ENCODE data around the gene FAIM2. TPM values are rescaled to one million over a fixed set of nuclear protein-coding genes. Genes with fewer than 3 reads are reported as not detected.

Gene FAIM2
- total RNA-seq, 1 experiment from 2014 or later, result not detected

DNA sequence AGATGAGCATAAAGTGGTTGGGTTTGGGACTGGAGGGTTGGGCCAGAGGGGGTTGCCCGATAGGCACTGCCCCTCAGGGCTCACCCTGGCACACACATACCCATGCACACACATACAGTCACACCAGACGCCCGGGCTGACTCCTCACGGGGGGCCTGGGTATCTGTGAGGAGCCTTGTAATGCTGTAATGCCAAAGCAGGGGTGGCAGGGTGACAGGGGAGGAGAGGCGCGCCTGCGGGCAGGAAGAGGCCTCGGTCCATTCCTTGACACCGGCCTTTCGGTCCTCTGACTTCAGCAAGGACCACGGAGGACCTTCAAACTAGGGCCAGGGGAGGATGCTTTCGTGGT lies 375 bp downstream of the FAIM2 start:
- H3K4me1 ChIP-seq (replicated peaks), result no peaks in the 10 kb centered on the region
- H3K4me3 ChIP-seq, result no peak overlapping the region
- no peaks in the 10 kb centered on the region for H3K36me3 ChIP-seq
- no peaks in the 10 kb centered on the region for H3K9me3 ChIP-seq (replicated peaks)
- no peak overlapping the region for H3K27ac ChIP-seq
- H3K27me3 ChIP-seq (replicated peaks), result peaks cover 10% of the 10 kb centered on the region
- DNase-seq (ENCODE audit: low read depth in 1 of 2, low spot score in 2 of 2), result no peak

GRCh38 chr12:49902399-49903350 lies 1.0 kb downstream of the FAIM2 start:
- Histone ChIP-seq H3K36me3 (no peaks in the 10 kb centered on the region), H3K4me1 (replicated peaks) (no peaks in the 10 kb centered on the region), H3K4me3 (no peak overlapping the region), H3K9me3 (replicated peaks) (no peaks in the 10 kb centered on the region), H3K27ac (no peak overlapping the region), H3K27me3 (replicated peaks) (peaks cover 10% of the 10 kb centered on the region)
- DNase-seq (ENCODE audit: low read depth in 1 of 2, low spot score in 2 of 2), result no peak

GRCh38 chr12:49901986-49902385 lies 1.7 kb downstream of the FAIM2 start:
- H3K27me3 ChIP-seq (replicated peaks), result peaks cover 10% of the 10 kb centered on the region
- no peak for DNase-seq (ENCODE audit: low read depth in 1 of 2, low spot score in 2 of 2)
- H3K4me3 ChIP-seq, result no peak overlapping the region
- H3K4me1 ChIP-seq (replicated peaks), result no peaks in the 10 kb centered on the region
- H3K9me3 ChIP-seq (replicated peaks), result no peaks in the 10 kb centered on the region
- H3K36me3 ChIP-seq, result no peaks in the 10 kb centered on the region
- H3K27ac ChIP-seq, result no peak overlapping the region

GRCh38 chr12:49901026-49901425 lies 2.7 kb downstream of the FAIM2 start:
- no peaks in the 10 kb centered on the region for H3K4me1 ChIP-seq (replicated peaks)
- H3K9me3 ChIP-seq (replicated peaks), result no peaks in the 10 kb centered on the region
- DNase-seq (ENCODE audit: low read depth in 1 of 2, low spot score in 2 of 2), result no peak
- H3K27ac ChIP-seq, result no peak overlapping the region
- no peak overlapping the region for H3K4me3 ChIP-seq
- H3K27me3 ChIP-seq (replicated peaks), result peaks cover 10% of the 10 kb centered on the region
- no peaks in the 10 kb centered on the region for H3K36me3 ChIP-seq

DNA sequence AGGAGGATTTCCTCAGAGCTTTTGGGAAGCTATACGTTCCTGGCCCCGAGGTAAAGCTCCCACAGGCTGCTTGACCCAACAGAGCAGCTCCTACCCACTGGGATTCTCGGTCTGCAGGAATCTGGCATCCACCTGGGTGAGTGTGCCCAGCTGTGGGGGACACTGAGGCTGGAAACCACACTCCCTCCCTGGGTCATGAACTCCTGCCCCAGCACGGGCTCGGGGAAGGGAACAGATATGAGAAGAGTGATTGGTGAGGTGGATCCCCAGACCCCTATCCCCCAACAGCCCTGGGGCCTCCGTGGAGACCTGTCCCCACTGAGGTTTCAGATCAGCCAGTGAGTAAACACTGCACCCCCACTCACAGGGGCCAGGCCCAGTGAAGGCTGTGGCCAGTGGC lies 3.3 kb downstream of the FAIM2 start:
- no peak overlapping the region for H3K27ac ChIP-seq
- H3K36me3 ChIP-seq, result no peaks in the 10 kb centered on the region
- no peaks in the 10 kb centered on the region for H3K9me3 ChIP-seq (replicated peaks)
- peaks cover 10% of the 10 kb centered on the region for H3K27me3 ChIP-seq (replicated peaks)
- no peak overlapping the region for H3K4me3 ChIP-seq
- no peaks in the 10 kb centered on the region for H3K4me1 ChIP-seq (replicated peaks)
- no peak for DNase-seq (ENCODE audit: low read depth in 1 of 2, low spot score in 2 of 2)

DNA sequence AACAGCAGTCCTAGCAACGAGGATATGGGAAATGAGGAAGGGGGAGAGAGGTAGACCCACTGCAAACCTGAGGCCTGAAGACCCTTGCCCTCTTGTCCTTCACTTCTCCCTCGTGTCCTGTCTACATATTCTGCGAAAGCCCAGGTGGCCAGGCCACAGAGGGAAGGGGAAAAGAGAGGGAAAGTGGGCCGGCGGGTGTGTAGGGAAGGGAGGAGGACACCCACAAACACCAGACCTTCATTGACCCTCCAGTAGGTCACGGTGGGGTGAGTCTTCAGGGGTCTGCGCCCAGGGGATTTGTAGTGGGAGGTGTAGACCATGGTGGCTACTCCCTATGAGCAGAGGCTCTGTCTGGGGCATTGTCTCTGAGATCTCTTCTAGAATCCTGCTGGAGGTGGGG lies 3.8 kb downstream of the FAIM2 start:
- Histone ChIP-seq H3K27ac (no peak overlapping the region), H3K4me1 (replicated peaks) (no peaks in the 10 kb centered on the region), H3K36me3 (no peaks in the 10 kb centered on the region), H3K9me3 (replicated peaks) (no peaks in the 10 kb centered on the region), H3K4me3 (no peak overlapping the region), H3K27me3 (replicated peaks) (peaks cover 10% of the 10 kb centered on the region)
- DNase-seq (ENCODE audit: low read depth in 1 of 2, low spot score in 2 of 2), result no peak

DNA sequence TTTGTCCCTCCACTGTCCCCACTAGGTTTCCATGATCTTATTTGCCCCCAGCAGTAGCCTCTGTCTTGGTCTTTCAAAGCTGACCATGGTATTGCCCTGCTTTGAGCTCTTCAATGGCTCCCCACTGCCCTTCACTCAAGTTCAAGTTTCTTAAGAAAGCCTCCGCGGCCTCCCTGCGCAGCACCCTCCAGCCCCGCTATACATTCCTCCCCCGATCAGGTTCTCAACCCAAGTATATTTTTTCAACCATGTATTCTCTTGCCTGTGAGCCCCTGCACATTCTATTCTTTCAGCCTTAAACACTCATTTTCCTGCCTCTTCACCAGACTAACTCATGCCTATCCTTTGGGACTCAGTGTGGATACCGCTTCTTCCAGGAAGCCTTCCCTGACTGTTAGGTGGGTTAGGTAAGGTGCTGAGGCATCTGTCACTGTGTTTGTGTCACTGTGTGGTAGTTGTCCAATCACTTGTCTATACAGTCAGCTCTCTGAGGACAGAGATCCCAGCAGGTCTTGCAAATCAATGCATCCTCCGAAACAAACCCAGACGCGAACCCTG lies 4.3 kb downstream of the FAIM2 start:
- H3K27me3 ChIP-seq (replicated peaks), result peaks cover 9% of the 10 kb centered on the region
- no peak overlapping the region for H3K27ac ChIP-seq
- H3K4me3 ChIP-seq, result no peak overlapping the region
- H3K9me3 ChIP-seq (replicated peaks), result no peaks in the 10 kb centered on the region
- no peak for DNase-seq (ENCODE audit: low read depth in 1 of 2, low spot score in 2 of 2)
- H3K36me3 ChIP-seq, result no peaks in the 10 kb centered on the region
- H3K4me1 ChIP-seq (replicated peaks), result no peaks in the 10 kb centered on the region

DNA sequence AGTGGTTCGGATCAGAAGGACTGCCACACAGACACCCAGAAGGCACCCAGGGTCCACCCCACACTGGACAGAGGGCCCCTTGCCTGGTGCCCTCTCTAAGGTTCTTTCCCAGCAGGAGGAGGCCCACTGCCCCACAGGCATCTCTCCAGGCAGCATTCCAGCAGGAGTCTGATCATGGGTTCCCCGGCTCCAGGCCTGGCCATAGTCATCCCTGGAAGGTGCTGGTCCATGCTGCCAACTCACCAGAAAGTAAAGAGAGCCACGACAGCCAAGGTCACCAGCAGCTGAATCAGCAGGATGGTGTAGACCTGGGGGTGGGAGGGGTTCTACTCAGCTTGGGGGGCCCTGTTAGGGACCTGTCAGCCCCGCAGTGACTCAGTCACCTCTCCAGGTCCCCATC lies 6.4 kb downstream of the FAIM2 start:
- no peak for DNase-seq (ENCODE audit: low read depth in 1 of 2, low spot score in 2 of 2)
- Histone ChIP-seq H3K27ac (no peak overlapping the region), H3K36me3 (no peaks in the 10 kb centered on the region), H3K9me3 (replicated peaks) (no peaks in the 10 kb centered on the region), H3K27me3 (replicated peaks) (no peaks in the 10 kb centered on the region; the same call in 1 of the 2 replicates), H3K4me3 (no peak overlapping the region), H3K4me1 (replicated peaks) (no peaks in the 10 kb centered on the region)

GRCh38 chr12:49895773-49896172 lies 7.9 kb downstream of the FAIM2 start:
- Histone ChIP-seq H3K36me3 (no peaks in the 10 kb centered on the region), H3K4me3 (no peak overlapping the region)

DNA sequence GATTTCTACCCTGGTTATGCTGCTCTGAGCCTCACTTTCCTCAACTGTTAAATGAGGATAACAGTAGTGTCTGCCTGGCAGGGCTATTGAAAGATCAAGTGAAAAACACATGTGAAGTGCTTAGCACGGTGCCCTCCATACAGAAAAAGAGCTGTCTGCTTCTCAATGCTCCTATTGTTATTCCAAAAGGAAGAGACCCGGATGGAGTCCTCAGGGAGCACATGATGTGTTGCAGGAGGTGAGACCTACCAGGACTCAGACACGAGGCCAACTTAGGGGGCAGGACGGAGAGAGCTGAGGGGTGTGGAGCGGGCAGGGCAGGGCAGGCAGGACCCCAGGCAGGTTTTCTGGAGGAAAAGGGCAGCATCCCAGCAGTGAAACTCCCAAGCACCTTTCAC lies 8.9 kb downstream of the FAIM2 start:
- DNase-seq (ENCODE audit: low read depth in 1 of 2, low spot score in 2 of 2), result no peak
- Histone ChIP-seq H3K36me3 (no peaks in the 10 kb centered on the region), H3K4me1 (replicated peaks) (no peaks in the 10 kb centered on the region), H3K4me3 (no peak overlapping the region), H3K27me3 (replicated peaks) (no peaks in the 10 kb centered on the region; the same call in 1 of the 2 replicates), H3K27ac (no peak overlapping the region), H3K9me3 (replicated peaks) (no peaks in the 10 kb centered on the region)

More at GRCh38 chr12:49895773-49896172, 7.9 kb downstream of the FAIM2 start:
- no peaks in the 10 kb centered on the region for H3K4me1 ChIP-seq (replicated peaks)
- no peaks in the 10 kb centered on the region for H3K9me3 ChIP-seq (replicated peaks)
- H3K27ac ChIP-seq, result no peak overlapping the region
- no peak for DNase-seq (ENCODE audit: low read depth in 1 of 2, low spot score in 2 of 2)
- no peaks in the 10 kb centered on the region; the same call in 1 of the 2 replicates for H3K27me3 ChIP-seq (replicated peaks)

GRCh38 chr12:49893753-49894750 lies 9.6 kb downstream of the FAIM2 start:
- Histone ChIP-seq H3K36me3 (no peaks in the 10 kb centered on the region), H3K9me3 (replicated peaks) (no peaks in the 10 kb centered on the region), H3K27me3 (replicated peaks) (no peaks in the 10 kb centered on the region; the same call in 1 of the 2 replicates), H3K4me3 (no peak overlapping the region), H3K4me1 (replicated peaks) (no peaks in the 10 kb centered on the region), H3K27ac (no peak overlapping the region)
- DNase-seq (ENCODE audit: low read depth in 1 of 2, low spot score in 2 of 2), result no peak

DNA sequence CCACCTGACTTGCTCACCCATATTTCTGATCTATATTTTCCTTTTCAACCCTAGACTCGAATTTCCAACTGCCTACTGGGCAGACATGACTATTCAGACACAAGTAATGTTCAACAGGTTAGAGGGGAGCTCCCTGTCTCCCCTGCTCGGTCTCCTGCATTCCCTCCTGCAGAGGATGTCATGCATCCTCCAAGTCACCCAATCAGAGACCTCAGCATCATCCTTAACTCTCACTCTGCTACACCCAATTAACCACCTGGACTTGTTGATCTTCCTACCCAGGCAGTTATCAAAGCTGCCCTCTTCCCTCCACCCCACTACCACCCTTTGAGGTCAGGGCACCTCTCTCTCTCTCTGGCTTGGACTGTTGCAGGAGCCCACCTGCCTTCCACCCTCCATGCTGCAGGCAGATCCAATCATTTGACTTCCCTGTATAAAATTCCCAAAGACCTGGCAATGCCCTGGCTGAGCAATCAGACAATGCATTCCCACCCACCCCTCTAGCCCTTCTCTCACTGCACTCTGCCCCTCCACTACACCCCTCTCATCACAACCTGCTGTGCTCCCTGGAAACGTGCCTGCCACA lies 10.9 kb downstream of the FAIM2 start:
- no peaks in the 10 kb centered on the region for H3K36me3 ChIP-seq
- no peak overlapping the region for H3K27ac ChIP-seq
- H3K27me3 ChIP-seq (replicated peaks), result no peaks in the 10 kb centered on the region; the same call in 1 of the 2 replicates
- H3K4me3 ChIP-seq, result no peak overlapping the region
- no peaks in the 10 kb centered on the region for H3K9me3 ChIP-seq (replicated peaks)
- DNase-seq (ENCODE audit: low read depth in 1 of 2, low spot score in 2 of 2), result no peak
- H3K4me1 ChIP-seq (replicated peaks), result no peaks in the 10 kb centered on the region

DNA sequence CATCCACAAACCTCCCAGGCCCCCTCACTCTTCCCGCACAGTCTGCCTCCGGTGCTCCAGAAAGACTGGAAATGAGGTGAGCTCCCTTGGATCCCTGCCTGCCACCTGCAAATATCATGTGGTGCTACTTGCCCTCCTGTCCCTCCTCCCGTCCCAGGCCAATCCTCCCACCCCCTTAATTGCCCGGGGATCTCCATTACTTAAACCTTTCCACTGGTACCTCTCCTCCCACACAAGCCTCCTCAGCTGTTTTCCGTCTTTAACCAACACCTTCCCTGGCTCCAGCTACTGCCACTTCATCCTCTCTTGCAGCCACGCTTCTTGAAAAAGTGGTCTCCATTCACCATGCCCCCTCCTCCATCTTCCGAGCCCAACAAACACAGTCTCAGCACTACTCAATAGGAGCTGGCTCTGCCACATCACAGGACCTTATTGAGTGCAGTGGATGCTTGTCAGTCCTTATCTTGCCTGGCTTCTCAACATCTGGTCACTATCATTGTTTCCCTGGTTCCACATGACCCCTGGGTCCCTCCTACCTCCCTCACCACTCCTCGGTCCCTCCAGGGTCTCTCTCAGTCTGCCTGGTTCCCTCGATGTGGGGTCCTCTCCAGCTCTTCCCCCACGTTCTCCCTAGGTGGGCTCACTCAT lies 11.5 kb downstream of the FAIM2 start:
- Histone ChIP-seq H3K27me3 (replicated peaks) (peaks cover 4% of the 10 kb centered on the region; the same call in 1 of the 2 replicates), H3K4me3 (no peak overlapping the region), H3K27ac (no peak overlapping the region), H3K36me3 (no peaks in the 10 kb centered on the region), H3K4me1 (replicated peaks) (no peaks in the 10 kb centered on the region), H3K9me3 (replicated peaks) (no peaks in the 10 kb centered on the region)
- no peak for DNase-seq (ENCODE audit: low read depth in 1 of 2, low spot score in 2 of 2)
